Naive B cell (primary cell): ENCODE results near the gene GOLGB1. TPM values are rescaled to one million over a fixed set of nuclear protein-coding genes. Genes with fewer than 3 reads are reported as not detected.

Source experiments
- ATAC-seq, 2 donors: fragments of 150-1000 bp; cut with Tn5 transposase; 2 replicates each; pipeline ENCODE4 v1.10.0; 2021; ENCODE audit warnings: low read depth in 2 of 2, mild to moderate bottlenecking in 2 of 2, moderate library complexity in 2 of 2
- DNase-seq: peaks from one replicate; pipeline ENCODE4 v3.0.0; 2022
- H3K27ac Mint-ChIP-seq, 6 donors: one replicate each; pipeline ENCODE4 v1.8.0; 2020 to 2022; ENCODE audit warnings: mild to moderate bottlenecking in 6 of 6, mixed read lengths in 6 of 6, moderate library complexity in 5 of 6, inconsistent platforms in 2 of 6
- H3K27me3 Mint-ChIP-seq, 3 donors: one replicate each; pipeline ENCODE4 v1.8.0; 2021 to 2022; ENCODE audit warnings: mixed read lengths in 3 of 3, mild to moderate bottlenecking in 1 of 3
- H3K36me3 Mint-ChIP-seq, 2 donors: one replicate each; pipeline ENCODE4 v1.8.0; 2020 to 2022; ENCODE audit warnings: mixed read lengths in 2 of 2, inconsistent platforms in 1 of 2, mild to moderate bottlenecking in 1 of 2
- H3K4me1 Mint-ChIP-seq, 3 donors: one replicate each; pipeline ENCODE4 v1.8.0; 2020 to 2022; ENCODE audit warnings: mixed read lengths in 3 of 3, inconsistent platforms in 1 of 3, mild to moderate bottlenecking in 1 of 3, moderate library complexity in 1 of 3
- H3K4me3 Mint-ChIP-seq, 8 donors: one replicate each; pipeline ENCODE4 v1.8.0; 2020 to 2022; ENCODE audit warnings: mild to moderate bottlenecking in 8 of 8, mixed read lengths in 8 of 8, moderate library complexity in 8 of 8, inconsistent platforms in 2 of 8
- H3K9me3 Mint-ChIP-seq, 7 donors: one replicate each; pipeline ENCODE4 v1.8.0; 2020 to 2022; ENCODE audit warnings: mixed read lengths in 7 of 7, mild to moderate bottlenecking in 5 of 7, inconsistent platforms in 2 of 7, moderate library complexity in 1 of 7
- polyA plus RNA-seq, 6 donors: library from polyadenylated mRNA; unstranded; fragments of 300-500 nt; fragmentation: Illumina TruSeq; gene quantifications; one replicate each; pipeline ENCODE4 v1.2.3, GENCODE V29; 2021; ENCODE audit warnings: low read depth in 6 of 6

Gene GOLGB1
- polyA plus RNA-seq, 6 donors from 2014 or later, result 1.2 to 10.6 (median 5.8) TPM

- Mint-ChIP-seq H3K36me3 (peaks cover 33 to 52% of the 10 kb centered on the region in 2 donors), H3K4me1 (peaks cover 49 to 60% (median 59%) of the 10 kb centered on the region in 3 donors), H3K27me3 (no peaks in the 10 kb centered on the region), H3K27ac (peak within 1 kb of the TSS; percentile 97 to 100 (median 99)), H3K9me3 (peaks cover 0 to 6% (median 0%) of the 10 kb centered on the region in 7 donors), H3K4me3 (peak within 1 kb of the TSS; percentile 83 to 100 (median 97))
- DNase-seq (peak; percentile 84), ATAC-seq (peak; percentile 86 to 89)
Measured at GRCh38 chr3:121660356-121661171, 89.0 kb downstream of the GOLGB1 start, which contains the start of gene HCLS1. Gene HCLS1, minus strand, starts transcription at chr3:121660903. Its CDS starts 2,556 bp downstream, at chr3:121658347.

GRCh38 chr3:121659586-121659985 is 90.0 kb downstream of the GOLGB1 start:
- DNase-seq, result no peak
- Mint-ChIP-seq H3K9me3 (peaks cover 0 to 6% (median 0%) of the 10 kb centered on the region in 7 donors), H3K4me3 (peak overlapping the region; percentile 83 to 100 (median 97)), H3K36me3 (peaks cover 27 to 44% of the 10 kb centered on the region in 2 donors), H3K27ac (peak overlapping the region; percentile 97 to 100 (median 99)), H3K27me3 (no peaks in the 10 kb centered on the region), H3K4me1 (peaks cover 52 to 67% (median 62%) of the 10 kb centered on the region in 3 donors)
- ATAC-seq, result no peak

GRCh38 chr3:121658716-121659435 is 90.7 kb downstream of the GOLGB1 start:
- H3K36me3 Mint-ChIP-seq, result peaks cover 22 to 37% of the 10 kb centered on the region in 2 donors
- H3K27ac Mint-ChIP-seq, result peak overlapping the region; percentile 97 to 100 (median 99)
- no peak for ATAC-seq
- H3K4me1 Mint-ChIP-seq, result peaks cover 57 to 73% (median 66%) of the 10 kb centered on the region in 3 donors
- H3K27me3 Mint-ChIP-seq, result no peaks in the 10 kb centered on the region
- no peak for DNase-seq
- peaks cover 0 to 6% (median 0%) of the 10 kb centered on the region in 7 donors for H3K9me3 Mint-ChIP-seq
- peak overlapping the region; percentile 71 to 100 (median 97) for H3K4me3 Mint-ChIP-seq

GRCh38 chr3:121654493-121655385 is 94.8 kb downstream of the GOLGB1 start:
- ATAC-seq (no peak), DNase-seq (no peak)
- Mint-ChIP-seq H3K27me3 (no peaks in the 10 kb centered on the region), H3K4me1 (peaks cover 40 to 77% (median 64%) of the 10 kb centered on the region in 3 donors), H3K36me3 (peaks cover 34 to 39% of the 10 kb centered on the region in 2 donors), H3K4me3 (peak overlapping the region in 3 of 8 donors; percentile 10 to 60 (median 18)), H3K27ac (peak overlapping the region in 4 of 6 donors; percentile 55 to 92 (median 63)), H3K9me3 (no peaks in the 10 kb centered on the region)

GRCh38 chr3:121651684-121652083 is 97.9 kb downstream of the GOLGB1 start:
- H3K36me3 Mint-ChIP-seq, result peaks cover 24 to 28% of the 10 kb centered on the region in 2 donors
- H3K9me3 Mint-ChIP-seq, result no peaks in the 10 kb centered on the region
- no peak for ATAC-seq
- peaks cover 15 to 52% (median 39%) of the 10 kb centered on the region in 3 donors for H3K4me1 Mint-ChIP-seq
- peak overlapping the region in 3 of 6 donors; percentile 18 to 44 (median 38) for H3K27ac Mint-ChIP-seq
- no peak for DNase-seq
- no peak overlapping the region for H3K4me3 Mint-ChIP-seq
- H3K27me3 Mint-ChIP-seq, result no peaks in the 10 kb centered on the region

- no peak for ATAC-seq
- H3K9me3 Mint-ChIP-seq, result no peaks in the 10 kb centered on the region
- peaks cover 24 to 27% of the 10 kb centered on the region in 2 donors for H3K36me3 Mint-ChIP-seq
- no peak overlapping the region for H3K4me3 Mint-ChIP-seq
- peaks cover 6 to 38% (median 29%) of the 10 kb centered on the region in 3 donors for H3K4me1 Mint-ChIP-seq
- no peaks in the 10 kb centered on the region for H3K27me3 Mint-ChIP-seq
- H3K27ac Mint-ChIP-seq, result no peak overlapping the region
- no peak for DNase-seq
Measured at GRCh38 chr3:121649645-121650044, 99.9 kb downstream of the GOLGB1 start.

GRCh38 chr3:121648219-121648958 is 101.2 kb downstream of the GOLGB1 start:
- Mint-ChIP-seq H3K27me3 (no peaks in the 10 kb centered on the region), H3K36me3 (peaks cover 37 to 38% of the 10 kb centered on the region in 2 donors), H3K4me1 (peaks cover 0 to 27% (median 25%) of the 10 kb centered on the region in 3 donors), H3K4me3 (no peak overlapping the region), H3K9me3 (no peaks in the 10 kb centered on the region), H3K27ac (peak overlapping the region in 2 of 6 donors; percentile 7 to 42)
- DNase-seq, result no peak
- ATAC-seq, result no peak

GRCh38 chr3:121645054-121645453 is 104.5 kb downstream of the GOLGB1 start:
- ATAC-seq (no peak), DNase-seq (no peak)
- Mint-ChIP-seq H3K27me3 (no peaks in the 10 kb centered on the region), H3K4me1 (peaks cover 5 to 17% (median 8%) of the 10 kb centered on the region in 3 donors), H3K4me3 (no peak overlapping the region), H3K27ac (no peak overlapping the region), H3K36me3 (peaks cover 44% of the 10 kb centered on the region in 2 donors), H3K9me3 (no peaks in the 10 kb centered on the region)

- Mint-ChIP-seq H3K27ac (peak overlapping the region in 1 of 6 donors; percentile 18), H3K27me3 (no peaks in the 10 kb centered on the region), H3K36me3 (peaks cover 55 to 59% of the 10 kb centered on the region in 2 donors), H3K4me1 (peaks cover 5 to 16% (median 7%) of the 10 kb centered on the region in 3 donors), H3K9me3 (no peaks in the 10 kb centered on the region), H3K4me3 (no peak overlapping the region)
- ATAC-seq (no peak), DNase-seq (no peak)
Measured at GRCh38 chr3:121642601-121643314, 106.8 kb downstream of the GOLGB1 start.

- no peaks in the 10 kb centered on the region for H3K9me3 Mint-ChIP-seq
- H3K36me3 Mint-ChIP-seq, result peaks cover 58 to 65% of the 10 kb centered on the region in 2 donors
- DNase-seq, result no peak
- no peak for ATAC-seq
- H3K27ac Mint-ChIP-seq, result peak overlapping the region in 2 of 6 donors; percentile 34 to 39
- no peak overlapping the region for H3K4me3 Mint-ChIP-seq
- H3K27me3 Mint-ChIP-seq, result no peaks in the 10 kb centered on the region
- H3K4me1 Mint-ChIP-seq, result peaks cover 5 to 20% (median 7%) of the 10 kb centered on the region in 3 donors
Measured at GRCh38 chr3:121641127-121641526, 108.4 kb downstream of the GOLGB1 start.

- peak overlapping the region in 2 of 6 donors; percentile 21 to 47 for H3K27ac Mint-ChIP-seq
- H3K4me3 Mint-ChIP-seq, result peak overlapping the region in 1 of 8 donors; percentile 47
- DNase-seq, result no peak
- H3K27me3 Mint-ChIP-seq, result no peaks in the 10 kb centered on the region
- ATAC-seq, result no peak
- H3K36me3 Mint-ChIP-seq, result peaks cover 53 to 68% of the 10 kb centered on the region in 2 donors
- H3K4me1 Mint-ChIP-seq, result peaks cover 6 to 20% (median 8%) of the 10 kb centered on the region in 3 donors
- no peaks in the 10 kb centered on the region for H3K9me3 Mint-ChIP-seq
Measured at GRCh38 chr3:121637922-121638321, 111.6 kb downstream of the GOLGB1 start.
